OCI-LY1 (cell line): ENCODE measurements around the gene BROX.

Experiments used
- H2AFZ ChIP-seq: fragments of 200-600 bp; sonication (generic), shearing (Covaris generic); 2 replicates; pipeline ENCODE4 v1.6.0; 2014; ENCODE audit warnings: antibody characterized with exemption, mild to moderate bottlenecking, low read length
- H3F3A ChIP-seq: fragments of 200-600 bp; sonication (generic), shearing (Covaris generic); 2 replicates; pipeline ENCODE4 v1.6.0; 2014; ENCODE audit warnings: mild to moderate bottlenecking, antibody characterized with exemption, low read length, moderate library complexity; ENCODE audit not compliant: insufficient read depth
- H3K27ac ChIP-seq: fragments of 200-600 bp; sonication (generic); 2 replicates; pipeline ENCODE4 v1.5.1; 2014; ENCODE audit warnings: low read length, mixed run types, mild to moderate bottlenecking, low read depth; ENCODE audit not compliant: poor library complexity, severe bottlenecking
- H3K27me3 ChIP-seq: fragments of 200-600 bp; sonication (generic); 2 replicates; pipeline ENCODE4 v1.6.0; 2014; ENCODE audit warnings: antibody characterized with exemption, mild to moderate bottlenecking, low read length, moderate library complexity; ENCODE audit not compliant: insufficient read depth
- H3K36me3 ChIP-seq: fragments of 200-600 bp; sonication (generic); 2 replicates; pipeline ENCODE4 v1.6.1; 2014; ENCODE audit warnings: mild to moderate bottlenecking, antibody characterized with exemption, low read length, moderate library complexity, mixed read lengths; ENCODE audit not compliant: insufficient read depth
- H3K4me1 ChIP-seq: fragments of 200-600 bp; sonication (generic); 2 replicates; pipeline ENCODE4 v1.5.1; 2014; ENCODE audit warnings: mild to moderate bottlenecking, low read length, moderate library complexity; ENCODE audit not compliant: insufficient read depth, severe bottlenecking
- H3K4me2 ChIP-seq: fragments of 200-600 bp; sonication (generic), shearing (Covaris generic); 2 replicates; pipeline ENCODE4 v1.6.1; 2014; ENCODE audit warnings: low read length
- H3K4me3 ChIP-seq: fragments of 200-600 bp; sonication (generic); 2 replicates; pipeline ENCODE4 v1.5.1; 2014; ENCODE audit warnings: low read length, low read depth, mild to moderate bottlenecking, mixed read lengths; ENCODE audit not compliant: poor library complexity, severe bottlenecking
- H3K79me2 ChIP-seq: fragments of 200-600 bp; shearing (Covaris generic); 2 replicates; pipeline ENCODE4 v1.6.1; 2016; ENCODE audit warnings: mixed run types, low read length, mixed read lengths; ENCODE audit not compliant: insufficient read depth
- H3K9ac ChIP-seq: fragments of 200-600 bp; sonication (generic), shearing (Covaris generic); 2 replicates; pipeline ENCODE4 v1.6.1; 2014; ENCODE audit warnings: mild to moderate bottlenecking, low read length, mixed read lengths
- H3K9me2 ChIP-seq: fragments of 200-600 bp; sonication (generic), shearing (Covaris generic); 2 replicates; pipeline ENCODE4 v1.6.1; 2014; ENCODE audit warnings: low read depth, mild to moderate bottlenecking, low read length, mixed read lengths
- H3K9me3 ChIP-seq: fragments of 200-600 bp; shearing (Covaris generic); 2 replicates; pipeline ENCODE4 v1.6.1; 2014; ENCODE audit warnings: low read length, mixed read lengths
- H4K20me1 ChIP-seq: fragments of 200-600 bp; sonication (generic), shearing (Covaris generic); 2 replicates; pipeline ENCODE4 v1.6.0; 2016; ENCODE audit warnings: mild to moderate bottlenecking, low read length; ENCODE audit not compliant: insufficient read depth
- EZH2 ChIP-seq: fragments of 200-600 bp; sonication (generic), shearing (Covaris generic); IDR thresholded peaks from 2 replicates; pipeline ENCODE4 v1.8.0; 2017; ENCODE audit warnings: borderline replicate concordance, mixed run types, mild to moderate bottlenecking, antibody characterized with exemption, low read length, moderate library complexity, mixed read lengths
- TF ChIP-seq, protein P1 (sequence below): fragments of 200-600 bp; sonication (generic), shearing (Covaris generic); IDR thresholded peaks from 2 replicates; pipeline ENCODE4 v1.5.1; 2017; ENCODE audit warnings: mild to moderate bottlenecking, antibody characterized with exemption, low read length, moderate library complexity, mixed read lengths

Gene BROX

DNA sequence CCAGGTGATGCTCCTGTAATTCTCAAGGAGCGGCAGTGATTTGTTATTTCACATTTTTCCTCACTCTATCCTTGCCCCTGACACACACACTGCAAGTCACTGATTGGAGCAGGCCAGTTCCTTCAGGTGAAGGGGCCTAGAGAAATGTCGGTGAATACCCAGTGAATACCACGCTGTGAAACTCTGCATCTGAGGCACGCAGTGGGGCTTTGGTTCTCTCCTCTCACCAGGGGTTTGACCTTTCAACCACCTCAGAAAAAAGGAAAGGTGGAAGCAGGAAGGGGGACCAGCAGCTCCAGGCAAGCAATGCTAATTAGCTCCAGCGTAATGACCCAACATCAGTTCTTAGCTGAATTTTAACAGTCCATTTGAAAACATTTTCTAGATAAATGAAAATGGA is 24.1 kb downstream of the BROX start:
- H3K9me3 ChIP-seq = no peaks in the 10 kb centered on the region
- H3F3A ChIP-seq = peaks cover 3% of the 10 kb centered on the region; the same call in 1 of the 2 replicates
- peaks cover 43% of the 10 kb centered on the region for H3K4me1 ChIP-seq
- H3K4me3 ChIP-seq = no peak overlapping the region
- no peaks in the 10 kb centered on the region for H4K20me1 ChIP-seq
- peaks cover 31% of the 10 kb centered on the region for H3K36me3 ChIP-seq
- no peak for TF ChIP-seq EZH2
- TF ChIP-seq, protein P1, sequence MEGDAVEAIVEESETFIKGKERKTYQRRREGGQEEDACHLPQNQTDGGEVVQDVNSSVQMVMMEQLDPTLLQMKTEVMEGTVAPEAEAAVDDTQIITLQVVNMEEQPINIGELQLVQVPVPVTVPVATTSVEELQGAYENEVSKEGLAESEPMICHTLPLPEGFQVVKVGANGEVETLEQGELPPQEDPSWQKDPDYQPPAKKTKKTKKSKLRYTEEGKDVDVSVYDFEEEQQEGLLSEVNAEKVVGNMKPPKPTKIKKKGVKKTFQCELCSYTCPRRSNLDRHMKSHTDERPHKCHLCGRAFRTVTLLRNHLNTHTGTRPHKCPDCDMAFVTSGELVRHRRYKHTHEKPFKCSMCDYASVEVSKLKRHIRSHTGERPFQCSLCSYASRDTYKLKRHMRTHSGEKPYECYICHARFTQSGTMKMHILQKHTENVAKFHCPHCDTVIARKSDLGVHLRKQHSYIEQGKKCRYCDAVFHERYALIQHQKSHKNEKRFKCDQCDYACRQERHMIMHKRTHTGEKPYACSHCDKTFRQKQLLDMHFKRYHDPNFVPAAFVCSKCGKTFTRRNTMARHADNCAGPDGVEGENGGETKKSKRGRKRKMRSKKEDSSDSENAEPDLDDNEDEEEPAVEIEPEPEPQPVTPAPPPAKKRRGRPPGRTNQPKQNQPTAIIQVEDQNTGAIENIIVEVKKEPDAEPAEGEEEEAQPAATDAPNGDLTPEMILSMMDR = no peak
- no peak overlapping the region for H2AFZ ChIP-seq
- no peaks in the 10 kb centered on the region for H3K79me2 ChIP-seq
- no peak overlapping the region for H3K27ac ChIP-seq
- H3K9ac ChIP-seq = no peak overlapping the region
- no peaks in the 10 kb centered on the region for H3K27me3 ChIP-seq
- H3K4me2 ChIP-seq = no peak overlapping the region
- H3K9me2 ChIP-seq = no peaks in the 10 kb centered on the region

DNA sequence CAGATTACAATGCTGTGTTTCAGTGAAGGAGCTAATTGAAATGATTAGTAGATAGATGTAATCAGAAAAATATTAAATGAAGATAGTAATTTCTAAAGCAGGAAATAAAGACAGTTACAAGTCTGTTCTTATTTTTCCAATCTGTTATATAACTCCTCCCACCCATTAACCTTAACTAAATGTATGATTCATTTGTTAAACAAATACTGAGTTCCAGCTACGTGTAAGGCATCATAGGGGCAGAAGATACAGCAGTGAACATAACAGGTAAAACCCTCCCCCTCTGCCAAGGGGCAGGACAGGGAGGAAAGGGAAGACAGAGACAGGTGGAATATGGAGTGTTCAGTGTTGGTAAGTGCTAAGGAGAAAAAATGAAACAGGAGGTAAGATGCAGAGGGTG is 24.6 kb downstream of the BROX start, which contains the start of gene FAM177B:
FAM177B (plus strand) TSS at position 231 of the 400 bp plus-strand sequence. CDS start 9,344 bp downstream, outside the sequence.
- peaks cover 28% of the 10 kb centered on the region for H3K36me3 ChIP-seq
- no peaks in the 10 kb centered on the region for H3K79me2 ChIP-seq
- H3K4me2 ChIP-seq = no peak within 1 kb of the TSS
- H3K4me3 ChIP-seq = no peak within 1 kb of the TSS
- H3K27ac ChIP-seq = no peak within 1 kb of the TSS
- H3K9me2 ChIP-seq = no peaks in the 10 kb centered on the region
- H3K9ac ChIP-seq = no peak within 1 kb of the TSS
- peaks cover 38% of the 10 kb centered on the region for H3K4me1 ChIP-seq
- H3K9me3 ChIP-seq = no peaks in the 10 kb centered on the region
- no peak for TF ChIP-seq EZH2
- TF ChIP-seq, protein P1 = no peak
- H3K27me3 ChIP-seq = no peaks in the 10 kb centered on the region
- peaks cover 3% of the 10 kb centered on the region; the same call in 1 of the 2 replicates for H3F3A ChIP-seq
- no peak within 1 kb of the TSS for H2AFZ ChIP-seq
- H4K20me1 ChIP-seq = no peaks in the 10 kb centered on the region

DNA sequence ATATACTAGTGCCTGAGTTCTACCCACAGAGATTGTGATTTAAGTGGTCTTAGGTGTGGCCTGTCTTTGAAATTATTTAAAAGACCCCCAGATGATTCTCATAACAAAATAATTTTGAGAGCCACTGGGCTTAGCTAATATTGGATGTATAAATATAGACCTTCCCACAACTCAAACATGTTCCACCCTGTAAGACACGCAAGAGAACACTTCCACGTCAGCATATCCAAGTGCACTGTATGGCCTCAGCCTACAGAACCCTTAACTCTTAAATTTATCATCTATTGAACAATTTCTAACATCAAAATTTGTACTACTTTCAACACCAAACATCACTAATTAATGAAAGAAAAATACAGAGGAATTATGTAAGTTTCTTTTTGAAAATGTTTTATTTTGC is 27.1 kb downstream of the BROX start:
- H3K79me2 ChIP-seq = no peaks in the 10 kb centered on the region
- no peak overlapping the region for H3K4me2 ChIP-seq
- no peaks in the 10 kb centered on the region for H3K9me2 ChIP-seq

More for the DNA sequence above, 27.1 kb downstream of the BROX start:
- no peak for TF ChIP-seq EZH2
- TF ChIP-seq, protein P1 = no peak
- Histone ChIP-seq H2AFZ (no peak overlapping the region; the same call in 1 of the 2 replicates), H3K9ac (no peak overlapping the region), H3K27ac (no peak overlapping the region), H4K20me1 (no peaks in the 10 kb centered on the region), H3F3A (no peaks in the 10 kb centered on the region; the same call in 1 of the 2 replicates), H3K27me3 (no peaks in the 10 kb centered on the region), H3K4me1 (peaks cover 15% of the 10 kb centered on the region), H3K36me3 (peaks cover 11% of the 10 kb centered on the region), H3K4me3 (no peak overlapping the region), H3K9me3 (no peaks in the 10 kb centered on the region)
